GM18861 (cell line): Measurements from ENCODE around the gene UBALD1.

Experiments
- ATAC-seq: cut with Tn5 transposase; IDR thresholded peaks from one replicate; pipeline ENCODE4 v1.9.1; 2021; ENCODE audit not compliant: unreplicated experiment

The UBALD1 gene

GRCh38 chr16:4561596-4561995 is 53.1 kb downstream of the UBALD1 start:
- no peak for ATAC-seq
